HG02588 (cell line): ENCODE data around the gene ZNF385C.
"Not testable (repeated sequence)": the region's sequence is repeated elsewhere in the genome, so short reads cannot be mapped to it uniquely, and the experiment has no call there.

Experiments
- ATAC-seq: cut with Tn5 transposase; IDR thresholded peaks from one replicate; pipeline ENCODE4 v1.9.1; 2021; ENCODE audit warnings: mild to moderate bottlenecking, moderate library complexity; ENCODE audit not compliant: unreplicated experiment

Gene ZNF385C

GRCh38 chr17:42023524-42024349 is 74.5 kb downstream of the ZNF385C start:
- no peak for ATAC-seq

- ATAC-seq = not testable (repeated sequence)
Observed at GRCh38 chr17:42020845-42021244, 77.4 kb downstream of the ZNF385C start.

GRCh38 chr17:42019509-42020404 is 78.5 kb downstream of the ZNF385C start, which contains the start of gene NKIRAS2:
Gene NKIRAS2, plus strand, starts transcription at chr17:42020090. Its CDS starts 1,488 bp downstream, at chr17:42021578.
- peak; percentile 52 for ATAC-seq

GRCh38 chr17:42018988-42019387 is 79.3 kb downstream of the ZNF385C start:
- ATAC-seq = no peak

- ATAC-seq = no peak
Observed at GRCh38 chr17:42018339-42018738, 79.9 kb downstream of the ZNF385C start.

- no peak for ATAC-seq
Observed at GRCh38 chr17:42017866-42018200, 80.4 kb downstream of the ZNF385C start.

GRCh38 chr17:42016941-42017865 is 81.1 kb downstream of the ZNF385C start, which contains the start of gene DNAJC7:
Gene DNAJC7, minus strand, starts transcription at chr17:42017439. Its CDS starts 23 bp downstream, at chr17:42017416.
- peak; percentile 72 for ATAC-seq

- no peak for ATAC-seq
Observed at GRCh38 chr17:42016411-42016831, 81.9 kb downstream of the ZNF385C start.

- ATAC-seq = not testable (repeated sequence)
Observed at GRCh38 chr17:42013740-42014139, 84.5 kb downstream of the ZNF385C start.

- ATAC-seq = not testable (repeated sequence)
Observed at GRCh38 chr17:42012363-42012762, 85.9 kb downstream of the ZNF385C start.

- no peak for ATAC-seq
Observed at GRCh38 chr17:42010898-42011516, 87.3 kb downstream of the ZNF385C start.

- ATAC-seq = not testable (repeated sequence)
Observed at GRCh38 chr17:42010266-42010680, 88.0 kb downstream of the ZNF385C start.

GRCh38 chr17:42009170-42009569 is 89.1 kb downstream of the ZNF385C start:
- ATAC-seq = no peak

- ATAC-seq = no peak
Observed at GRCh38 chr17:42005166-42005565, 93.1 kb downstream of the ZNF385C start.

GRCh38 chr17:42002792-42003301 is 95.4 kb downstream of the ZNF385C start:
- no peak for ATAC-seq

GRCh38 chr17:42002175-42002791 is 96.0 kb downstream of the ZNF385C start:
- ATAC-seq = no peak

GRCh38 chr17:42001729-42002128 is 96.5 kb downstream of the ZNF385C start:
- no peak for ATAC-seq

- no peak for ATAC-seq
Observed at GRCh38 chr17:42000413-42001133, 97.7 kb downstream of the ZNF385C start.

- no peak for ATAC-seq
Observed at GRCh38 chr17:41998497-41998896, 99.8 kb downstream of the ZNF385C start.
